Astrocyte (in vitro differentiated cells and primary cell): ENCODE data around the gene PLPP1. TPM values are rescaled to one million over a fixed set of nuclear protein-coding genes. Genes with fewer than 3 reads are reported as not detected.
"Not testable (repeated sequence)": the region's sequence is repeated elsewhere in the genome, so short reads cannot be mapped to it uniquely, and the experiment has no call there.

Source experiments
- DNase-seq: peaks from one replicate; pipeline ENCODE4 v3.0.0-alpha.2; 2010; ENCODE audit warnings: low read depth
- FAIRE-seq: peaks from 2 replicates; lab custom pipeline; 2011; peaks lifted over from hg19 to GRCh38; lab: Jason Lieb, UNC
- H2AFZ ChIP-seq: 2 replicates; pipeline ENCODE4 v1.6.0; 2012; ENCODE audit warnings: low read depth, low read length, inconsistent platforms
- H3K27ac ChIP-seq: 2 replicates; pipeline ENCODE4 v1.5.1; 2011; ENCODE audit warnings: low read depth, low read length, inconsistent platforms
- H3K27me3 ChIP-seq: 2 replicates; pipeline ENCODE4 v1.6.0; 2011; ENCODE audit warnings: low read length, inconsistent platforms; ENCODE audit not compliant: insufficient read depth
- H3K36me3 ChIP-seq: 2 replicates; pipeline ENCODE4 v1.5.1; 2011; ENCODE audit warnings: low read length, inconsistent platforms; ENCODE audit not compliant: insufficient read depth
- H3K4me1 ChIP-seq: 2 replicates; pipeline ENCODE4 v1.5.1; 2011; ENCODE audit warnings: low read length, inconsistent platforms; ENCODE audit not compliant: insufficient read depth
- H3K4me2 ChIP-seq: 2 replicates; pipeline ENCODE4 v1.6.0; 2012; ENCODE audit warnings: low read length, inconsistent platforms
- H3K4me3 ChIP-seq: 2 replicates; pipeline ENCODE4 v1.5.1; 2011; ENCODE audit warnings: low read depth, mild to moderate bottlenecking, low read length, inconsistent platforms; ENCODE audit not compliant: insufficient read depth
- H3K79me2 ChIP-seq: 2 replicates; pipeline ENCODE4 v1.6.0; 2012; ENCODE audit warnings: mild to moderate bottlenecking, low read length, inconsistent platforms; ENCODE audit not compliant: insufficient read depth
- H3K9ac ChIP-seq: 2 replicates; pipeline ENCODE4 v1.6.0; 2012; ENCODE audit warnings: mild to moderate bottlenecking, low read length, inconsistent platforms
- H3K9me3 ChIP-seq: 2 replicates; pipeline ENCODE4 v1.5.1; 2012; ENCODE audit warnings: low read depth, mild to moderate bottlenecking, low read length, inconsistent platforms; ENCODE audit not compliant: insufficient read depth
- H4K20me1 ChIP-seq: 2 replicates; pipeline ENCODE4 v1.6.0; 2012; ENCODE audit warnings: low read length, inconsistent platforms; ENCODE audit not compliant: insufficient read depth
- H3K27ac Mint-ChIP-seq: one replicate; pipeline ENCODE4 v1.8.0; 2021; ENCODE audit warnings: mild to moderate bottlenecking, mixed read lengths; ENCODE audit not compliant: unreplicated experiment
- H3K27me3 Mint-ChIP-seq: one replicate; pipeline ENCODE4 v1.8.0; 2021; ENCODE audit warnings: low read depth, mixed read lengths; ENCODE audit not compliant: unreplicated experiment
- H3K36me3 Mint-ChIP-seq: one replicate; pipeline ENCODE4 v1.8.0; 2021; ENCODE audit warnings: low read depth, mixed read lengths; ENCODE audit not compliant: unreplicated experiment
- H3K4me1 Mint-ChIP-seq: one replicate; pipeline ENCODE4 v1.8.0; 2021; ENCODE audit warnings: low read depth, mixed read lengths; ENCODE audit not compliant: unreplicated experiment
- H3K4me3 Mint-ChIP-seq: one replicate; pipeline ENCODE4 v1.8.0; 2021; ENCODE audit warnings: mild to moderate bottlenecking, moderate library complexity, mixed read lengths; ENCODE audit not compliant: unreplicated experiment
- H3K9me3 Mint-ChIP-seq: one replicate; pipeline ENCODE4 v1.8.0; 2021; ENCODE audit warnings: mild to moderate bottlenecking, mixed read lengths; ENCODE audit not compliant: unreplicated experiment
- CTCF ChIP-seq: IDR thresholded peaks from 2 replicates; pipeline ENCODE4 v1.5.1; 2011; ENCODE audit warnings: low read depth, mild to moderate bottlenecking, inconsistent platforms, low read length, moderate library complexity; ENCODE audit not compliant: insufficient read depth
- EZH2 ChIP-seq: IDR thresholded peaks from 2 replicates; pipeline ENCODE4 v1.6.1; 2012; ENCODE audit warnings: mild to moderate bottlenecking, low read length, inconsistent platforms; ENCODE audit not compliant: insufficient read depth
- total RNA-seq: library from RNA; stranded (reverse); gene quantifications from 2 replicates; pipeline ENCODE4 v1.2.1, GENCODE V29; 2021

Gene PLPP1
- total RNA-seq, 1 donor from 2014 or later, result 56.3 TPM

GRCh38 chr5:55507574-55507973 is 27.2 kb downstream of the PLPP1 start:
- Histone ChIP-seq H3K4me1 (no peaks in the 10 kb centered on the region), H3K9ac (no peak overlapping the region), H4K20me1 (peaks cover 23% of the 10 kb centered on the region), H3K36me3 (no peaks in the 10 kb centered on the region), H3K9me3 (no peaks in the 10 kb centered on the region), H2AFZ (no peak overlapping the region), H3K4me3 (no peak overlapping the region), H3K4me2 (no peak overlapping the region), H3K79me2 (no peaks in the 10 kb centered on the region), H3K27me3 (no peaks in the 10 kb centered on the region), H3K27ac (no peak overlapping the region)
- no peaks in the 10 kb centered on the region for H3K36me3 Mint-ChIP-seq
- no peaks in the 10 kb centered on the region for H3K27me3 Mint-ChIP-seq
- DNase-seq, result no peak
- TF ChIP-seq CTCF (no peak), EZH2 (no peak)
- FAIRE-seq, result no peak
- no peaks in the 10 kb centered on the region for H3K9me3 Mint-ChIP-seq
- H3K4me3 Mint-ChIP-seq, result no peak overlapping the region
- H3K27ac Mint-ChIP-seq, result no peak overlapping the region
- H3K4me1 Mint-ChIP-seq, result peaks cover 13% of the 10 kb centered on the region

GRCh38 chr5:55505711-55506110 is 29.1 kb downstream of the PLPP1 start:
- not testable (repeated sequence) for H3K4me3 Mint-ChIP-seq, H3K4me2 ChIP-seq, H3K36me3 Mint-ChIP-seq, FAIRE-seq, H3K27me3 Mint-ChIP-seq, H3K4me1 ChIP-seq, H3K36me3 ChIP-seq, H3K9me3 Mint-ChIP-seq, H3K9ac ChIP-seq, H3K79me2 ChIP-seq, H3K4me3 ChIP-seq, H3K27ac Mint-ChIP-seq, H2AFZ ChIP-seq, H3K27me3 ChIP-seq, H3K27ac ChIP-seq, H3K9me3 ChIP-seq, DNase-seq
- peaks cover 21% of the 10 kb centered on the region for H4K20me1 ChIP-seq
- peaks cover 13% of the 10 kb centered on the region for H3K4me1 Mint-ChIP-seq

GRCh38 chr5:55503917-55504316 is 30.8 kb downstream of the PLPP1 start:
- H3K4me1 Mint-ChIP-seq, FAIRE-seq, H3K36me3 ChIP-seq, H3K79me2 ChIP-seq, H3K4me3 ChIP-seq, H2AFZ ChIP-seq, H3K27me3 Mint-ChIP-seq, H3K4me1 ChIP-seq, H3K9ac ChIP-seq, H3K9me3 Mint-ChIP-seq, H3K9me3 ChIP-seq, H3K27ac Mint-ChIP-seq, DNase-seq, H3K4me2 ChIP-seq, H3K4me3 Mint-ChIP-seq, H3K36me3 Mint-ChIP-seq, H3K27ac ChIP-seq, H3K27me3 ChIP-seq: not testable (repeated sequence)
- H4K20me1 ChIP-seq, result peaks cover 17% of the 10 kb centered on the region

- H3K4me1 ChIP-seq, result no peaks in the 10 kb centered on the region
- Mint-ChIP-seq H3K9me3 (no peaks in the 10 kb centered on the region), H3K4me1 (peaks cover 9% of the 10 kb centered on the region), H3K27me3 (no peaks in the 10 kb centered on the region), H3K27ac (no peak overlapping the region), H3K4me3 (no peak overlapping the region), H3K36me3 (no peaks in the 10 kb centered on the region)
- no peak overlapping the region for H3K4me2 ChIP-seq
- H3K27ac ChIP-seq, result no peak overlapping the region
- no peak for FAIRE-seq
- peaks cover 25% of the 10 kb centered on the region for H4K20me1 ChIP-seq
- H2AFZ ChIP-seq, result no peak overlapping the region
- TF ChIP-seq EZH2 (no peak), CTCF (no peak)
- no peaks in the 10 kb centered on the region for H3K36me3 ChIP-seq
- H3K9me3 ChIP-seq, result no peaks in the 10 kb centered on the region
- peaks cover 2% of the 10 kb centered on the region for H3K79me2 ChIP-seq
- DNase-seq, result no peak
- H3K9ac ChIP-seq, result no peak overlapping the region
- H3K4me3 ChIP-seq, result no peak overlapping the region
- no peaks in the 10 kb centered on the region for H3K27me3 ChIP-seq
Measured at GRCh38 chr5:55502759-55503158, 32.0 kb downstream of the PLPP1 start.
